Mesenchymal stem cell (in vitro differentiated cells and primary cell): Measurements from ENCODE around the gene VEGFD.

Experiments
- DNase-seq: peaks from one replicate; pipeline ENCODE4 v3.0.0-alpha.2; 2013
- H2AFZ ChIP-seq: one replicate; pipeline ENCODE4 v1.6.1; 2013; ENCODE audit warnings: low read depth, mild to moderate bottlenecking, control low read depth, inconsistent platforms, low read length, moderate library complexity
- H2AK5ac ChIP-seq: 2 replicates; pipeline ENCODE4 v1.6.1; 2013; ENCODE audit warnings: low read length, moderate library complexity, mild to moderate bottlenecking, inconsistent platforms; ENCODE audit not compliant: severe bottlenecking
- H2BK120ac ChIP-seq: one replicate; pipeline ENCODE4 v1.6.1; 2013; ENCODE audit warnings: low read depth, mild to moderate bottlenecking, inconsistent platforms, low read length, moderate library complexity
- H2BK12ac ChIP-seq, 2 experiments: one replicate each; pipeline ENCODE4 v1.6.1; 2013; ENCODE audit warnings: inconsistent platforms in 2 of 2, low read length in 2 of 2, mild to moderate bottlenecking in 2 of 2, moderate library complexity in 2 of 2, control low read depth in 1 of 2
- H2BK15ac ChIP-seq: one replicate; pipeline ENCODE4 v1.6.1; 2013; ENCODE audit warnings: mild to moderate bottlenecking, low read depth, inconsistent platforms; ENCODE audit not compliant: poor library complexity, severe bottlenecking
- H2BK5ac ChIP-seq: 2 replicates; pipeline ENCODE4 v1.6.1; 2013; ENCODE audit warnings: low read depth, mild to moderate bottlenecking, low read length, control low read depth, inconsistent platforms; ENCODE audit not compliant: poor library complexity, severe bottlenecking
- H3K14ac ChIP-seq, 2 experiments: one replicate each; pipeline ENCODE4 v1.6.1; 2013; ENCODE audit warnings: inconsistent platforms in 2 of 2, low read length in 2 of 2, control low read depth in 1 of 2, mild to moderate bottlenecking in 1 of 2, moderate library complexity in 1 of 2
- H3K18ac ChIP-seq, 2 experiments: one replicate each; pipeline ENCODE4 v1.6.1; 2013; ENCODE audit warnings: inconsistent platforms in 2 of 2, low read length in 2 of 2, control low read depth in 1 of 2, low read depth in 1 of 2, mild to moderate bottlenecking in 1 of 2
- H3K23ac ChIP-seq, 2 experiments: one replicate each; pipeline ENCODE4 v1.6.1; 2013; ENCODE audit warnings: inconsistent platforms in 2 of 2, low read length in 2 of 2, mild to moderate bottlenecking in 2 of 2, moderate library complexity in 2 of 2, control low read depth in 1 of 2
- H3K27ac ChIP-seq: 2 replicates; pipeline ENCODE4 v1.5.1; 2013; ENCODE audit warnings: mild to moderate bottlenecking, moderate library complexity, low read length, control low read depth, inconsistent platforms; ENCODE audit not compliant: poor library complexity, severe bottlenecking
- H3K27me3 ChIP-seq, 2 experiments: 2 replicates each; pipeline versions ENCODE4 v1.6.1 to v1.7.0; 2013; ENCODE audit warnings: low read length in 2 of 2, mild to moderate bottlenecking in 2 of 2, moderate library complexity in 2 of 2, control low read depth in 1 of 2, inconsistent platforms in 1 of 2; ENCODE audit not compliant: control insufficient read depth in 1 of 2, insufficient read depth in 1 of 2
- H3K36me3 ChIP-seq, 2 experiments: 2 replicates each; pipeline versions ENCODE4 v1.6.1 to v1.7.0; 2013; ENCODE audit warnings: low read length in 2 of 2, control low read depth in 1 of 2, inconsistent platforms in 1 of 2, low read depth in 1 of 2, mild to moderate bottlenecking in 1 of 2; ENCODE audit not compliant: insufficient read depth in 2 of 2, control insufficient read depth in 1 of 2
- H3K4ac ChIP-seq, 2 experiments: one replicate each; pipeline ENCODE4 v1.6.1; 2013; ENCODE audit warnings: inconsistent platforms in 2 of 2, low read length in 2 of 2, mild to moderate bottlenecking in 2 of 2, moderate library complexity in 2 of 2, control low read depth in 1 of 2, low read depth in 1 of 2
- H3K4me1 ChIP-seq: 2 replicates; pipeline ENCODE4 v1.6.1; 2013; ENCODE audit warnings: low read depth, low read length, control low read depth; ENCODE audit not compliant: control insufficient read depth, insufficient read depth
- H3K4me2 ChIP-seq: 2 replicates; pipeline ENCODE4 v1.6.1; 2013; ENCODE audit warnings: low read length, mild to moderate bottlenecking, inconsistent platforms; ENCODE audit not compliant: poor library complexity, severe bottlenecking
- H3K4me3 ChIP-seq, 2 experiments: 2 replicates each; pipeline versions ENCODE4 v1.5.1 to v1.7.0; 2013; ENCODE audit warnings: low read length in 2 of 2, mild to moderate bottlenecking in 2 of 2, control low read depth in 1 of 2, low read depth in 1 of 2; ENCODE audit not compliant: insufficient read depth in 1 of 2
- H3K79me1 ChIP-seq: replicated peaks from 2 replicates; pipeline ENCODE4 v1.6.1; 2013; ENCODE audit warnings: mild to moderate bottlenecking, control low read depth, low read length, inconsistent platforms; ENCODE audit not compliant: poor library complexity, severe bottlenecking
- H3K9ac ChIP-seq: 2 replicates; pipeline ENCODE4 v1.7.0; 2013; ENCODE audit warnings: mild to moderate bottlenecking, low read length, moderate library complexity
- H3K9me3 ChIP-seq: 2 replicates; pipeline ENCODE4 v1.7.0; 2013; ENCODE audit warnings: mild to moderate bottlenecking, low read length; ENCODE audit not compliant: control insufficient read depth
- H4K8ac ChIP-seq: one replicate; pipeline ENCODE4 v1.6.1; 2013; ENCODE audit warnings: inconsistent platforms, mild to moderate bottlenecking, low read length, moderate library complexity
- H4K91ac ChIP-seq: one replicate; pipeline ENCODE4 v1.6.1; 2013; ENCODE audit warnings: mild to moderate bottlenecking, low read length, inconsistent platforms
- WGBS: methylation state at CpG from one replicate; pipeline ENCODE4 v1.1.7; 2013; ENCODE audit warnings: mixed read lengths; 5-methylcytosine and 5-hydroxymethylcytosine counted together

VEGFD gene

DNA sequence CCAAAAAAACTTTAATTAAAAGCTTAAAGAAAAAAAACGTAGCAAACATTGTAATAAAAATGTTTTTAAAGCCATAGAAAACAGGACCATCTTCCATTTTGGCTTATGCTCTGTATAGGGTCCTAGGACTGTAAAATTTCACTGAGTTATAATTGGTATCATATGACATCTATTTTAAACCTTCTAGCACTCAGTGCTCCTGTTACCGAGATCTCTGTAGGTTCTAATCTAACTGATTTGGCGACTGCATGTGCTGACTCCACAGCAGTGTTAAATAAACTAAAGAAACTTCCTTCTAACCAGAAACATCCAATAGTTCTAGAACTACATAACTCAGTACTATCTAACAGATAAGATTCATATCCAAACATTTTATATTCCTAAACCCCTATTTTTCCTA, 68.7 kb downstream of the VEGFD start, which contains the start of gene ASB11:
ASB11 (minus strand) TSS at position 132 of the 400 bp plus-strand sequence; CDS start at position 97, 35 bp downstream.
- no peak for DNase-seq
- Histone ChIP-seq H3K9me3 (no peaks in the 10 kb centered on the region), H4K8ac (no peak within 1 kb of the TSS), H3K36me3 (peaks cover 0 to under 1% of the 10 kb centered on the region in 2 experiments), H3K27me3 (no peaks in the 10 kb centered on the region), H3K4me1 (no peaks in the 10 kb centered on the region), H3K4me3 (no peak within 1 kb of the TSS), H2BK120ac (no peak within 1 kb of the TSS), H2BK12ac (no peak within 1 kb of the TSS), H2AK5ac (no peak within 1 kb of the TSS), H3K4me2 (no peak within 1 kb of the TSS), H4K91ac (no peak within 1 kb of the TSS), H3K14ac (no peak within 1 kb of the TSS), H3K18ac (no peak within 1 kb of the TSS), H2AFZ (no peak within 1 kb of the TSS), H3K23ac (no peak within 1 kb of the TSS), H3K9ac (no peak within 1 kb of the TSS), H3K79me1 (no peaks in the 10 kb centered on the region), H3K27ac (no peak within 1 kb of the TSS), H2BK5ac (no peak within 1 kb of the TSS), H2BK15ac (no peak within 1 kb of the TSS), H3K4ac (no peak within 1 kb of the TSS)
- 96% methylated on average over 2 of the region's 3 CpGs for WGBS

DNA sequence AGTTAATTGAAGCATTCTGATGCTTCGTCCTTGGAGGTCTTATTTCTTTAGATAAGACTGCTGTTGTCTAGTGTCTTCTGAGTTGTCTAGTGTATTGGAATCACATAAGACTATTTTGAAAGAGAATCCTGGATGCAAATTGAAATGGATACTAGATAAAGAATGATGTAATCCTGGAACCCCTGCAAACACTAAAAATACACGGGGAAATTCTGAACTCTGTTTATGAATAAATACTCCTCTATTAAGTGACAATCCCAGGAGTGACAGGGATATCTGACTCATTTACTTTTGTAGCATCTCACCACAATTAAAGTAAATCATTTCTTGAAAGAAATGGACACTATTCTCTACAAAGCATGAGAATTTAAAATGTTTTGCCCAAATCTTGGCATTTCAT, 69.7 kb downstream of the VEGFD start:
- Histone ChIP-seq H3K4me1 (no peaks in the 10 kb centered on the region), H3K27ac (no peak overlapping the region), H2AFZ (no peak overlapping the region), H3K27me3 (no peaks in the 10 kb centered on the region), H3K23ac (no peak overlapping the region), H3K18ac (no peak overlapping the region), H3K4me3 (no peak overlapping the region), H4K91ac (no peak overlapping the region), H3K9me3 (no peaks in the 10 kb centered on the region), H3K4me2 (no peak overlapping the region), H3K79me1 (no peaks in the 10 kb centered on the region), H2BK120ac (no peak overlapping the region), H3K4ac (no peak overlapping the region), H3K9ac (no peak overlapping the region), H3K36me3 (no peaks in the 10 kb centered on the region), H2BK12ac (no peak overlapping the region), H3K14ac (no peak overlapping the region), H2AK5ac (no peak overlapping the region), H2BK15ac (no peak overlapping the region), H4K8ac (no peak overlapping the region), H2BK5ac (no peak overlapping the region)
- WGBS, result 100% methylated on average over 1 of the region's 2 CpGs
- DNase-seq, result no peak

DNA sequence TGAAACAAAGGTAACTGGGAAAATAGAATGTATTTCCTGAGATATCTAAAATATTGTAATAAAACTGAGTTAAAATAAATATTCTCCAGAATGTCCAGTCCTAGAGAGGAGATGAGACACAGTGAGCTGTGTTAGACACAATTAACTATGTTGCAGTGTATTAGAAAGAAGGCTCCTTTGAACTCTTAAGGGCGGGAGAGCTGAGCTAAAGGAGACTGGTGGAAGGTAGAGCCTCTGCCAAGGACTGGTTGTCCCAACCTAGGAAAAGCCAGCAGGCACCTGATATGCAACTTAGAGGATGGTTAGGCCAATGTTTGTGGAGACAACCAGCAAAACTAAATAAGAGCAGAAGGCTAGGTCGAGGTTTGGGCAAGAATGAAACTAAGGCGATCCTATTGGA, 73.1 kb downstream of the VEGFD start:
- H2AK5ac ChIP-seq, result no peak overlapping the region
- H3K4ac ChIP-seq, result no peak overlapping the region
- H3K27me3 ChIP-seq, result peaks cover 0 to 8% of the 10 kb centered on the region in 2 experiments
- H3K18ac ChIP-seq, result no peak overlapping the region
- WGBS, result 98% methylated on average over 3 of the region's 3 CpGs
- no peak overlapping the region for H2BK5ac ChIP-seq
- no peak overlapping the region for H4K8ac ChIP-seq
- no peak overlapping the region for H3K4me2 ChIP-seq
- H4K91ac ChIP-seq, result no peak overlapping the region
- no peak overlapping the region for H3K23ac ChIP-seq
- no peak overlapping the region for H2BK120ac ChIP-seq
- H3K79me1 ChIP-seq, result no peaks in the 10 kb centered on the region
- no peaks in the 10 kb centered on the region for H3K36me3 ChIP-seq
- no peak overlapping the region for H2BK15ac ChIP-seq
- DNase-seq, result no peak
- no peak overlapping the region for H2AFZ ChIP-seq
- H3K4me3 ChIP-seq, result no peak overlapping the region
- H3K9me3 ChIP-seq, result no peaks in the 10 kb centered on the region
- no peaks in the 10 kb centered on the region for H3K4me1 ChIP-seq
- H2BK12ac ChIP-seq, result no peak overlapping the region
- H3K9ac ChIP-seq, result no peak overlapping the region
- H3K27ac ChIP-seq, result no peak overlapping the region
- no peak overlapping the region for H3K14ac ChIP-seq

DNA sequence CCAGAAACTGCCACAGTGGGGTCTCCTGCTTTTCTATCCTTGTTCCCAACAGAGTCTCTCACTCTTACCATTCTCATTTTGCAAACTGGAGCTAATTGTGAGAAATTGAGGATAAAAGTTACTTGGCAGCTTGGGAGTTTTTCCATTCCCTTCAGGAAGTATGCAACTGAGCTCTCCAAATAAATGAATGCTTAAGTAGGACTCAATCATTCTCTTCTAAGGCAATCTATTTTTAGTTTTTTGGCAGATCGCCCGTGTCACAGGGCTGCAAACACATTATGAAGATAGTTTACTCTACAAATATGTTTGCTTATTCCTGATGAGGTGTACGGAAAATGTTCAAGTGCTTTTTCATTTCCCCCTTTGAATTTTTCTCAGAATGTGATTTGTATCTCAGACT, 74.1 kb downstream of the VEGFD start:
- Histone ChIP-seq H3K14ac (no peak overlapping the region), H3K79me1 (no peaks in the 10 kb centered on the region), H3K4me2 (no peak overlapping the region), H2BK5ac (no peak overlapping the region), H3K36me3 (no peaks in the 10 kb centered on the region), H3K4ac (no peak overlapping the region), H4K91ac (no peak overlapping the region), H3K9me3 (no peaks in the 10 kb centered on the region), H2AK5ac (no peak overlapping the region), H3K23ac (no peak overlapping the region), H2BK120ac (no peak overlapping the region), H3K27me3 (peaks cover 0 to 8% of the 10 kb centered on the region in 2 experiments), H3K9ac (no peak overlapping the region), H2BK15ac (no peak overlapping the region), H3K4me1 (no peaks in the 10 kb centered on the region), H2BK12ac (no peak overlapping the region), H4K8ac (no peak overlapping the region), H3K27ac (no peak overlapping the region), H2AFZ (no peak overlapping the region), H3K18ac (no peak overlapping the region), H3K4me3 (no peak overlapping the region)
- no CpG with 5 or more reads among the region's 3 CpGs for WGBS
- peak; percentile 54 for DNase-seq
